ENCODE measurements around the gene PSME3IP1. TPM values are rescaled to one million over a fixed set of nuclear protein-coding genes. Genes with fewer than 3 reads are reported as not detected.
"Not testable (repeated sequence)": the region's sequence is repeated elsewhere in the genome, so short reads cannot be mapped to it uniquely, and the experiment has no call there.

PSME3IP1 gene
- polyA plus RNA-seq, 1 donor = 99.4 TPM

- not testable (repeated sequence) for H3K27me3 ChIP-seq (ENCODE audit: control insufficient read depth, insufficient read depth, low read length); H3K36me3 ChIP-seq (ENCODE audit: control insufficient read depth, insufficient read depth, low read length); DNase-seq; H3K4me1 ChIP-seq (ENCODE audit: control insufficient read depth, insufficient read depth, low read length); H3K9me3 ChIP-seq (ENCODE audit: control insufficient read depth, low read depth, low read length)
- Histone ChIP-seq H3K4me3 (ENCODE audit: low read length) (peak overlapping the region; percentile 99), H3K27ac (ENCODE audit: low read length) (peak overlapping the region; percentile 91)
- WGBS (ENCODE audit: insufficient coverage, low lambda C conversion rate) = 40% methylated on average over 1 of the region's 18 CpGs
These were observed 2.3 kb upstream of the PSME3IP1 start for GRCh38 chr16:57187902-57188710.

- H3K36me3 ChIP-seq (ENCODE audit: control insufficient read depth, insufficient read depth, low read length) = peaks cover 3% of the 10 kb centered on the region
- H3K27ac ChIP-seq (ENCODE audit: low read length) = peak overlapping the region; percentile 91
- peak overlapping the region; percentile 99 for H3K4me3 ChIP-seq (ENCODE audit: low read length)
- H3K9me3 ChIP-seq (ENCODE audit: control insufficient read depth, low read depth, low read length) = no peaks in the 10 kb centered on the region
- 0% methylated on average over 2 of the region's 28 CpGs for WGBS (ENCODE audit: insufficient coverage, low lambda C conversion rate)
- H3K27me3 ChIP-seq (ENCODE audit: control insufficient read depth, insufficient read depth, low read length) = no peaks in the 10 kb centered on the region
- H3K4me1 ChIP-seq (ENCODE audit: control insufficient read depth, insufficient read depth, low read length) = peaks cover 9% of the 10 kb centered on the region
- peak; percentile 52 to 89 for DNase-seq
These were observed 1.3 kb upstream of the PSME3IP1 start for GRCh38 chr16:57186872-57187854.

GRCh38 chr16:57185446-57185944 lies 344 bp downstream of the PSME3IP1 start:
- WGBS (ENCODE audit: insufficient coverage, low lambda C conversion rate) = 0% methylated on average over 15 of the region's 37 CpGs
- H3K36me3 ChIP-seq (ENCODE audit: control insufficient read depth, insufficient read depth, low read length) = peaks cover 3% of the 10 kb centered on the region
- H3K27ac ChIP-seq (ENCODE audit: low read length) = peak overlapping the region; percentile 83
- H3K27me3 ChIP-seq (ENCODE audit: control insufficient read depth, insufficient read depth, low read length) = no peaks in the 10 kb centered on the region
- DNase-seq = peak; percentile 39 to 56
- H3K4me1 ChIP-seq (ENCODE audit: control insufficient read depth, insufficient read depth, low read length) = peaks cover 9% of the 10 kb centered on the region
- H3K9me3 ChIP-seq (ENCODE audit: control insufficient read depth, low read depth, low read length) = no peaks in the 10 kb centered on the region
- peak overlapping the region; percentile 89 for H3K4me3 ChIP-seq (ENCODE audit: low read length)

GRCh38 chr16:57184887-57185445 lies 873 bp downstream of the PSME3IP1 start:
- DNase-seq = peak in 1 of 2 donors; percentile 8
- peaks cover 3% of the 10 kb centered on the region for H3K36me3 ChIP-seq (ENCODE audit: control insufficient read depth, insufficient read depth, low read length)
- H3K27ac ChIP-seq (ENCODE audit: low read length) = peak overlapping the region; percentile 83
- 25% methylated on average over 4 of the region's 15 CpGs for WGBS (ENCODE audit: insufficient coverage, low lambda C conversion rate)
- H3K4me3 ChIP-seq (ENCODE audit: low read length) = peak overlapping the region; percentile 89
- no peaks in the 10 kb centered on the region for H3K27me3 ChIP-seq (ENCODE audit: control insufficient read depth, insufficient read depth, low read length)
- peaks cover 9% of the 10 kb centered on the region for H3K4me1 ChIP-seq (ENCODE audit: control insufficient read depth, insufficient read depth, low read length)
- H3K9me3 ChIP-seq (ENCODE audit: control insufficient read depth, low read depth, low read length) = no peaks in the 10 kb centered on the region

- Histone ChIP-seq H3K4me3 (ENCODE audit: low read length) (no peak overlapping the region), H3K27ac (ENCODE audit: low read length) (no peak overlapping the region), H3K4me1 (ENCODE audit: control insufficient read depth, insufficient read depth, low read length) (peaks cover 5% of the 10 kb centered on the region), H3K36me3 (ENCODE audit: control insufficient read depth, insufficient read depth, low read length) (no peaks in the 10 kb centered on the region), H3K27me3 (ENCODE audit: control insufficient read depth, insufficient read depth, low read length) (no peaks in the 10 kb centered on the region), H3K9me3 (ENCODE audit: control insufficient read depth, low read depth, low read length) (no peaks in the 10 kb centered on the region)
- no peak for DNase-seq
- 98% methylated on average over 4 of the region's 4 CpGs for WGBS (ENCODE audit: insufficient coverage, low lambda C conversion rate)
These were observed 1.7 kb downstream of the PSME3IP1 start for GRCh38 chr16:57184113-57184512.

- H3K27ac ChIP-seq (ENCODE audit: low read length) = no peak overlapping the region
- H3K9me3 ChIP-seq (ENCODE audit: control insufficient read depth, low read depth, low read length) = no peaks in the 10 kb centered on the region
- no CpG with 5 or more reads among the region's 3 CpGs for WGBS (ENCODE audit: insufficient coverage, low lambda C conversion rate)
- H3K4me3 ChIP-seq (ENCODE audit: low read length) = no peak overlapping the region
- H3K4me1 ChIP-seq (ENCODE audit: control insufficient read depth, insufficient read depth, low read length) = no peaks in the 10 kb centered on the region
- DNase-seq = no peak
- no peaks in the 10 kb centered on the region for H3K27me3 ChIP-seq (ENCODE audit: control insufficient read depth, insufficient read depth, low read length)
- no peaks in the 10 kb centered on the region for H3K36me3 ChIP-seq (ENCODE audit: control insufficient read depth, insufficient read depth, low read length)
These were observed 6.5 kb downstream of the PSME3IP1 start for GRCh38 chr16:57179215-57179828.

GRCh38 chr16:57178793-57179212 lies 7.0 kb downstream of the PSME3IP1 start:
- no peaks in the 10 kb centered on the region for H3K9me3 ChIP-seq (ENCODE audit: control insufficient read depth, low read depth, low read length)
- 38% methylated on average over 3 of the region's 4 CpGs for WGBS (ENCODE audit: insufficient coverage, low lambda C conversion rate)
- H3K27me3 ChIP-seq (ENCODE audit: control insufficient read depth, insufficient read depth, low read length) = no peaks in the 10 kb centered on the region
- no peaks in the 10 kb centered on the region for H3K4me1 ChIP-seq (ENCODE audit: control insufficient read depth, insufficient read depth, low read length)
- H3K4me3 ChIP-seq (ENCODE audit: low read length) = no peak overlapping the region
- H3K36me3 ChIP-seq (ENCODE audit: control insufficient read depth, insufficient read depth, low read length) = no peaks in the 10 kb centered on the region
- no peak for DNase-seq
- H3K27ac ChIP-seq (ENCODE audit: low read length) = no peak overlapping the region

GRCh38 chr16:57178196-57178595 lies 7.6 kb downstream of the PSME3IP1 start:
- 84% methylated on average over 2 of the region's 3 CpGs for WGBS (ENCODE audit: insufficient coverage, low lambda C conversion rate)

GRCh38 chr16:57175896-57176295 lies 9.9 kb downstream of the PSME3IP1 start:
- H3K27me3 ChIP-seq (ENCODE audit: control insufficient read depth, insufficient read depth, low read length) = no peaks in the 10 kb centered on the region
- DNase-seq = no peak
- 91% methylated on average over 1 of the region's 5 CpGs for WGBS (ENCODE audit: insufficient coverage, low lambda C conversion rate)
- peaks cover 22% of the 10 kb centered on the region for H3K36me3 ChIP-seq (ENCODE audit: control insufficient read depth, insufficient read depth, low read length)
- H3K9me3 ChIP-seq (ENCODE audit: control insufficient read depth, low read depth, low read length) = no peaks in the 10 kb centered on the region
- no peak overlapping the region for H3K27ac ChIP-seq (ENCODE audit: low read length)
- H3K4me1 ChIP-seq (ENCODE audit: control insufficient read depth, insufficient read depth, low read length) = peaks cover 6% of the 10 kb centered on the region
- H3K4me3 ChIP-seq (ENCODE audit: low read length) = no peak overlapping the region

More at GRCh38 chr16:57178196-57178595, 7.6 kb downstream of the PSME3IP1 start:
- Histone ChIP-seq H3K36me3 (ENCODE audit: control insufficient read depth, insufficient read depth, low read length) (peaks cover under 1% of the 10 kb centered on the region), H3K4me1 (ENCODE audit: control insufficient read depth, insufficient read depth, low read length) (no peaks in the 10 kb centered on the region), H3K4me3 (ENCODE audit: low read length) (no peak overlapping the region), H3K27ac (ENCODE audit: low read length) (no peak overlapping the region), H3K27me3 (ENCODE audit: control insufficient read depth, insufficient read depth, low read length) (no peaks in the 10 kb centered on the region), H3K9me3 (ENCODE audit: control insufficient read depth, low read depth, low read length) (no peaks in the 10 kb centered on the region)
- no peak for DNase-seq

All from large intestine (tissue), 3 donors.